Endothelial cell of umbilical vein (primary cell): ENCODE measurements around the gene HEATR5B. TPM values are rescaled to one million over a fixed set of nuclear protein-coding genes. Genes with fewer than 3 reads are reported as not detected.

Experiments used
- BruUV-seq: library from RNA; stranded (reverse); fragments of 400-500 nt; replicated peaks from 2 replicates; lab custom pipeline; 2021; lab: Mats Ljungman, UMichigan
- CTCF ChIA-PET: fragments of 300-600, 350-600 bp; sonication (Branson Sonifier 250); formaldehyde crosslinking; loops from one replicate; lab custom pipeline; 2021; ENCODE audit warnings: antibody characterized with exemption, inconsistent platforms; lab: Charles Lee
- POLR2A ChIA-PET: fragments of 300-600, 350-600 bp; sonication (Branson Sonifier 250); formaldehyde crosslinking; loops from one replicate; lab custom pipeline; 2021; ENCODE audit warnings: antibody characterized with exemption, inconsistent platforms; lab: Charles Lee
- DNase-seq: peaks from one replicate; pipeline ENCODE4 v3.0.0-alpha.2; 2011; ENCODE audit warnings: low read depth, low spot score
- FAIRE-seq: peaks from 2 replicates; lab custom pipeline; 2011; peaks lifted over from hg19 to GRCh38; lab: Jason Lieb, UNC
- H2AFZ ChIP-seq: 2 replicates; pipeline ENCODE4 v1.6.0; 2012; ENCODE audit warnings: low read depth, low read length, control low read depth, inconsistent platforms
- H3K27ac ChIP-seq: 2 replicates; pipeline ENCODE4 v1.5.1; 2011; ENCODE audit warnings: low read depth, mild to moderate bottlenecking, control low read depth, low read length, moderate library complexity; ENCODE audit not compliant: insufficient read depth
- H3K27me3 ChIP-seq, 2 experiments: 2 replicates each; pipeline versions ENCODE4 v1.6.0 to v1.6.1; 2011; ENCODE audit warnings: low read length in 2 of 2, mixed read lengths in 1 of 2; ENCODE audit not compliant: control insufficient read depth in 2 of 2, insufficient read depth in 2 of 2
- H3K36me3 ChIP-seq, 2 experiments: 2 replicates in 1 of 2; 3 replicates in 1 of 2; pipeline ENCODE4 v1.5.1; 2011; ENCODE audit warnings: low read length in 2 of 2, mild to moderate bottlenecking in 1 of 2, moderate library complexity in 1 of 2; ENCODE audit not compliant: control insufficient read depth in 2 of 2, insufficient read depth in 2 of 2; ENCODE audit errors: extremely low read depth in 1 of 2
- H3K4me1 ChIP-seq: 3 replicates; pipeline ENCODE4 v1.5.1; 2011; ENCODE audit warnings: mild to moderate bottlenecking, low read length; ENCODE audit not compliant: control insufficient read depth, insufficient read depth; ENCODE audit errors: extremely low read depth
- H3K4me2 ChIP-seq: 2 replicates; pipeline ENCODE4 v1.6.1; 2011; ENCODE audit warnings: low read length, control low read depth, mixed read lengths; ENCODE audit not compliant: insufficient read depth
- H3K4me3 ChIP-seq, 3 experiments: fragments of 200-600 bp in 1 of 3; sonication (generic), shearing (Covaris generic) in 1 of 3; replicated peaks in 1 of 3; 2 replicates each; pipeline ENCODE4 v1.5.1; 2011 to 2016; ENCODE audit warnings: control low read depth in 3 of 3, low read length in 3 of 3, mild to moderate bottlenecking in 2 of 3, inconsistent platforms in 1 of 3, low read depth in 1 of 3, moderate library complexity in 1 of 3; ENCODE audit not compliant: insufficient read depth in 1 of 3
- H3K79me2 ChIP-seq: 2 replicates; pipeline ENCODE4 v1.6.0; 2012; ENCODE audit warnings: low read length, inconsistent platforms; ENCODE audit not compliant: control insufficient read depth, insufficient read depth
- H3K9ac ChIP-seq: replicated peaks from 2 replicates; pipeline ENCODE3; 2011; ENCODE audit warnings: low read length, control low read depth; ENCODE audit not compliant: insufficient read depth; ENCODE audit errors: extremely low read depth
- H3K9me1 ChIP-seq: replicated peaks from 3 replicates; pipeline ENCODE4 v1.6.0; 2011; ENCODE audit warnings: mild to moderate bottlenecking, low read length; ENCODE audit not compliant: control insufficient read depth, insufficient read depth; ENCODE audit errors: extremely low read depth
- H3K9me3 ChIP-seq: replicated peaks from 2 replicates; pipeline ENCODE4 v1.5.1; 2012; ENCODE audit warnings: low read length, inconsistent platforms; ENCODE audit not compliant: control insufficient read depth, insufficient read depth
- H4K20me1 ChIP-seq: replicated peaks from 2 replicates; pipeline ENCODE3; 2011; ENCODE audit warnings: mild to moderate bottlenecking, low read length; ENCODE audit not compliant: control insufficient read depth, insufficient read depth; ENCODE audit errors: extremely low read depth
- EZH2 ChIP-seq: IDR thresholded peaks from 2 replicates; pipeline ENCODE4 v1.6.1; 2012; ENCODE audit warnings: borderline replicate concordance, low read depth, mild to moderate bottlenecking, moderate library complexity, low read length, inconsistent platforms; ENCODE audit not compliant: severe bottlenecking
- GATA2 ChIP-seq: IDR thresholded peaks from 2 replicates; pipeline ENCODE4 v1.7.0; 2011; ENCODE audit warnings: low read depth, mild to moderate bottlenecking, moderate library complexity, mixed read lengths, low read length; ENCODE audit not compliant: insufficient read length, insufficient read depth
- JUN ChIP-seq: IDR thresholded peaks from 2 replicates; pipeline ENCODE4 v1.6.1; 2011; ENCODE audit warnings: borderline replicate concordance, low read depth; ENCODE audit not compliant: insufficient read length, insufficient read depth
- MYC ChIP-seq: IDR thresholded peaks from one replicate; pipeline ENCODE4 v1.6.1; 2011; ENCODE audit warnings: mild to moderate bottlenecking, low read depth, low read length
- POLR2A ChIP-seq: IDR thresholded peaks from 2 replicates; pipeline ENCODE4 v1.6.1; 2012; ENCODE audit warnings: low read depth, mild to moderate bottlenecking, control low read depth, low read length
- POLR2AphosphoS5 ChIP-seq: IDR thresholded peaks from 2 replicates; pipeline ENCODE4 v1.6.1; 2012; ENCODE audit warnings: low read depth, mild to moderate bottlenecking, control low read depth, low read length, moderate library complexity; ENCODE audit not compliant: insufficient read depth
- dilution Hi-C: fragments of 300-500 bp; cut with MboI; formaldehyde crosslinking; loops from one replicate; pipeline ENCODE4 v1.15.0; 2019; ENCODE audit warnings: low sequenced_read_pairs; ENCODE audit not compliant: extremely low pct_ligation_motif_present
- intact Hi-C: fragments of 100-400 bp; cut with micrococcal nuclease; formaldehyde crosslinking; loops from one replicate; pipeline ENCODE4 v1.10.0; 2022
- polyA plus RNA-seq, 4 experiments: library from polyadenylated mRNA; depleted of rRNA in 3 of 4; stranded (reverse) in 3 of 4; unstranded in 1 of 4; fragments of >200 nt; gene quantifications; 2 replicates each; pipeline versions ENCODE4 v1.2.1 to v1.2.3, GENCODE V29; 2011 to 2012; ENCODE audit warnings: missing spikeins in 1 of 4
- total RNA-seq: library from RNA; stranded (reverse); gene quantifications from 2 replicates; pipeline ENCODE4 v1.2.3, GENCODE V29; 2021
- TF ChIP-seq, protein P1 (sequence below): IDR thresholded peaks from 2 replicates; pipeline ENCODE4 v1.6.1; 2011; ENCODE audit not compliant: insufficient read depth, insufficient read length
- TF ChIP-seq, protein P2 (sequence below), 2 donors: IDR thresholded peaks; 1 replicate in 1 of 2; 2 replicates in 1 of 2; pipeline ENCODE4 v1.5.1; 2011; ENCODE audit warnings: low read length in 2 of 2, mild to moderate bottlenecking in 2 of 2, moderate library complexity in 2 of 2, control low read depth in 1 of 2, inconsistent platforms in 1 of 2, low read depth in 1 of 2; ENCODE audit not compliant: insufficient read depth in 1 of 2; ENCODE audit errors: extremely low read depth in 1 of 2

Gene HEATR5B
- total and polyA plus RNA-seq, 2 donors (not counting 3 experiments of a cell fraction or from before 2014, with no cell fraction given) = 16.1 to 22.5 TPM

DNA sequence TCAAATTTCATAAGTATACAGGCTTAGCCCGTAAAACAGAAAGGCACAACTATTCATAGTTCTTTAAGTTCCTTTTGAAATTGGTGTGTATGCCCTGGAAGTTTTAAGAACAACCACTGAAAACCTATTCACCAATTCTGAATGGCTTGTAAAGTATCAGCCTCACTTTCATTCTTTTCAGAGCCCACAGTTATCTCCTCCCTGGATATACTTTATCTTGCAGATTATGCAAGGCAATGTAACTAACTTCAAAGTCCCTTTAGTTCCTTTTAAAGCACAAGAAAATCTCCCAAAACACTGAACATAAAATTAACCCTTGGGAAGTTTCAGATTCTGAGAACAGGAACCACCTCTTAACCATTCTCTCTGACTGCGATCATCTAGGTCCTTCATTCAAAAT, 119.0 kb downstream of the HEATR5B start:
- Histone ChIP-seq H3K27me3 (no peaks in the 10 kb centered on the region), H2AFZ (no peak overlapping the region), H3K4me1 (peaks cover 19% of the 10 kb centered on the region), H3K9me1 (no peaks in the 10 kb centered on the region), H3K27ac (no peak overlapping the region), H3K36me3 (no peaks in the 10 kb centered on the region), H3K4me3 (peak overlapping the region; percentile 56 to 85 (median 66)), H3K79me2 (peaks cover 44% of the 10 kb centered on the region), H3K9ac (peak overlapping the region; percentile 54), H3K9me3 (no peaks in the 10 kb centered on the region), H3K4me2 (peak overlapping the region; percentile 88), H4K20me1 (no peaks in the 10 kb centered on the region)
- TF ChIP-seq JUN (no peak), POLR2A (no peak), POLR2AphosphoS5 (no peak), EZH2 (no peak), MYC (no peak), GATA2 (no peak)
- TF ChIP-seq, protein P1, sequence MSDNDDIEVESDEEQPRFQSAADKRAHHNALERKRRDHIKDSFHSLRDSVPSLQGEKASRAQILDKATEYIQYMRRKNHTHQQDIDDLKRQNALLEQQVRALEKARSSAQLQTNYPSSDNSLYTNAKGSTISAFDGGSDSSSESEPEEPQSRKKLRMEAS = no peak
- TF ChIP-seq, protein P2, sequence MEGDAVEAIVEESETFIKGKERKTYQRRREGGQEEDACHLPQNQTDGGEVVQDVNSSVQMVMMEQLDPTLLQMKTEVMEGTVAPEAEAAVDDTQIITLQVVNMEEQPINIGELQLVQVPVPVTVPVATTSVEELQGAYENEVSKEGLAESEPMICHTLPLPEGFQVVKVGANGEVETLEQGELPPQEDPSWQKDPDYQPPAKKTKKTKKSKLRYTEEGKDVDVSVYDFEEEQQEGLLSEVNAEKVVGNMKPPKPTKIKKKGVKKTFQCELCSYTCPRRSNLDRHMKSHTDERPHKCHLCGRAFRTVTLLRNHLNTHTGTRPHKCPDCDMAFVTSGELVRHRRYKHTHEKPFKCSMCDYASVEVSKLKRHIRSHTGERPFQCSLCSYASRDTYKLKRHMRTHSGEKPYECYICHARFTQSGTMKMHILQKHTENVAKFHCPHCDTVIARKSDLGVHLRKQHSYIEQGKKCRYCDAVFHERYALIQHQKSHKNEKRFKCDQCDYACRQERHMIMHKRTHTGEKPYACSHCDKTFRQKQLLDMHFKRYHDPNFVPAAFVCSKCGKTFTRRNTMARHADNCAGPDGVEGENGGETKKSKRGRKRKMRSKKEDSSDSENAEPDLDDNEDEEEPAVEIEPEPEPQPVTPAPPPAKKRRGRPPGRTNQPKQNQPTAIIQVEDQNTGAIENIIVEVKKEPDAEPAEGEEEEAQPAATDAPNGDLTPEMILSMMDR (IDR thresholded peaks at IDR 0.05; ENCODE audit: extremely low read depth in 1 of 2, insufficient read depth in 1 of 2, low read depth in 1 of 2, low read length in 2 of 2) = no peak
- ChIA-PET POLR2A (no interaction called here), CTCF (no interaction called here)
- DNase-seq (no peak), FAIRE-seq (peak; percentile 46)
- dilution Hi-C loops = no loop called here
- intact Hi-C loops = loop anchor here (5.0 kb wide), 2 partner anchors 78 to 117 kb away; partner anchors contain the start of genes GPATCH11 and HEATR5B
- no TSS peak for BruUV-seq
